IPS DF 19.7 (cell line): ENCODE data around the gene PSMD8.
"Not testable (repeated sequence)": the region's sequence is repeated elsewhere in the genome, so short reads cannot be mapped to it uniquely, and the experiment has no call there.

Experiments
- DNase-seq: peaks from one replicate; pipeline ENCODE4 v3.0.0-alpha.2; 2013; ENCODE audit warnings: low read depth, low spot score

PSMD8 gene

DNA sequence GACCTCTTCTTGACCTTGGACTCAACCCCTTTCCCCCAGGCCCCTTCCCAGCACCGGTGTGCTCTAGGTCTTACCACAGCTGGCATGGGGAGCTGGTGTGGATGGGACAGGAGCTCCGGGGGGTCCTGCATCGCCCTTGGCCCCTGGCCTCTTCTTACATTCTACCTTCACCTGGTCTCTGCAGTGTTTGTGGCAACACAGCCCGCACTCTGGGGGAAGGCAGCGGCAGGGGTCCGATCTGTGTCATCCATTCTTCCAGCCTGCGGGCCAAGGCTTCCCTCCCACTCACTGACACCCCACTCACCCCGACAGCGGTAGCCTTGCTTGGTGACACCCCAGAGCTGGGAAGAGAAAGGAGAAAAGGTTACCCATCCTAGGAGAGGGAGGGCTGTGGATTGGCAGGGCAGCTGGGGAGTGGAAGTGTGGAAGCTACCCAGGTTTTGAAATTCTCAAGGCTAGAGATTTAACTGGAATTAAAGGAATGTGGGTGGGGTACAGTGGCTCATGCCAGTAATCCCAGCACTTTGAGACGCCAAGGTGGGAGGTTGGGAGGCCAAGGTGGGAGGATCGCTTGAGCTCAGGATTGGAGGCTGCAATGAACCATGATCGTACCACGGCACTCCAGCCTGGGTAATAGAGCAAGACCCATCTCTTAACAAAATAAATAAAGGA, 36.8 kb downstream of the PSMD8 start:
- DNase-seq: no peak

DNA sequence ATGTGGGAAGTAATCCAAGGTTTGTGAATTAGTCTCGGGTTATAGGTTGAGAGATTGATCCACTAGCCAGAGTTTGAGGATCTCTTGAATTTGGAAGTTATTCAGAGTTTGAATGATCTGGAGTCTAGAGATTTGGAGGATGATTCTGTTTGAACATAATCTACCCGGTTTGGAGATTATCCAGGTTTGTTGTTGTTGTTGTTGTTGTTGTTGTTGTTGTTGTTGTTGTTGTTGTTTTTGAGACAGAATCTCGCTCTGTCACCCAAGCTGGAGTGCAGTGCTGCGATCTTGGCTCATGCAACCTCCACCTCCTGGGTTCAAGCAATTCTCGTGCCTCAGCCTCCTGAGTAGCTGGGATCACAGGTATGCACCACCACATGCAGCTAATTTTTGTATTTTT, 37.5 kb downstream of the PSMD8 start:
- DNase-seq: not testable (repeated sequence)

DNA sequence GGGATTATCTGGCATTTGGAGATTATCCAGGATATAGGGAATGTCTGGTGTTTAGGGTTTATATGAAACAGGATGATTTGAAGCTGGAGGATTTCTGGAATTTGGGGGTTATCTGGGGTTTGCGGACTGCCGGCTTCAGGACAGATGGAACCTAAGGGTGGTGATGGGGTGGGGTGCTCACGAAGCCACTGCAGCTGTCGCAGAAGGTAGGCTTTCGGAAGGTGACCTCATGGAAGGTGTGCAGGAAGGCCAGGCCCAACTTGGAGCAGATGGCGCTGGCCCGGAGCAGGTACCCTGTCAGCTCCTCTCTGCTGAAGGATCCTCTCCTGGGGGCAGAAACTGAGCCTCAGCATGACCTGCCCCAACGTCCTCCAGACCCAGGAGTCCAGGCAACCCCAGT, 38.1 kb downstream of the PSMD8 start:
- no peak for DNase-seq

DNA sequence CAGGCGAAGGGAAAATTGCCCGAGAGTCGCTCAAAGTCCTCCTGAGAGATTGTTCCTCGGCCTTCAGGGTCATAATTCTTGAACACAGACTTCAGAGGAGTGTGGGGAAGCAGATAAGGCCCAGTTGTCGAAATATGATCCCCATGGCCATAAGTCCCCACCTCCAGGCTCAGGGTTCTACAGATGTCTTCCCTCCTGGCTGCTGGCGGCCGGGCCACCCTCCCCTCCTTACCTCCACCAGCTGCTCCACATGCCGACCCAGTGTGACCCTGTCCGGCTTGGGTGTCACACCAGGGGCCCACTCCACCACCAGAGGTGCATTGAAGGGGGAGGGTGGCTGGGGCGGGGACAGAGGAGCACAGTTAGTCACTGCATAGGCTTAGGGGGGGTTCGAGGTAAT, 38.6 kb downstream of the PSMD8 start:
- no peak for DNase-seq

DNA sequence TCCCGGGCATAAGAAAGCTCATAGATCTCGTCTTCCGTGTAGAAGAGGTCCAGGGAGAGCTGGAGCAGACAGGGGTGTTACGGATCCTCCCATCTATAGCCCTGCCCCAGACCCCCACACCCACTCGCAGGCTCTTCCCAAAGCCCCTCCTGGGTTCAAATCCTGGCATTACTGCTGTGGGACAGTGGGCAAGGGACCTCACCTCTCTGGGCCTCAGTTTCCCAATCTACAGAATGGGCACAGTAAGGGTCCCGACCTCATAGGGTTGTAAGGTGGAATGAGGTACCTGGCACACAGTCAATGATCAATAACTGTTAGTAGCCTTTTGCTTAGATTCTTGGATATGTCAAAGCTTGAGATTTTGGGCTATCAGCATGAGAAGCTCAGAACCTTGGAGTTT, 39.0 kb downstream of the PSMD8 start:
- DNase-seq: no peak

DNA sequence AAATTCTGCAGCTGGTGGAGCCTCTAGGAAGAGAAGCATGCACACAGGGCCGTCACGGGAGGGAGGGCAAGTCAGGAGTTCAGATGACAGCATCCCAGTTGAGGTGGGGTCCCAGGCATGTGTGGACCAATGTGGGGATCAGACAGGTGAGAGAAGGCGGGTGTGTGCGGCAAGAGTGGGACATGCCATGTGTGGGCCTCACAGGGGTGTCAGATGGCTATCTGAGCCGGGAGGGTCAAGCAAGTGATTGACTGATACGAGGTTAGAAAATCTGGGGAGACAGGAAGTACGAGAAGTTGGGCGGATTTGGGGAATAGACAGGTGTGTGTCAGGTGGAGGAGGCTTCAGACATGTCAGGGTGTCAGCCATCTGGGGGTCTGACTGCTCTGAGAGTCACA, 42.8 kb downstream of the PSMD8 start:
- DNase-seq: no peak

DNA sequence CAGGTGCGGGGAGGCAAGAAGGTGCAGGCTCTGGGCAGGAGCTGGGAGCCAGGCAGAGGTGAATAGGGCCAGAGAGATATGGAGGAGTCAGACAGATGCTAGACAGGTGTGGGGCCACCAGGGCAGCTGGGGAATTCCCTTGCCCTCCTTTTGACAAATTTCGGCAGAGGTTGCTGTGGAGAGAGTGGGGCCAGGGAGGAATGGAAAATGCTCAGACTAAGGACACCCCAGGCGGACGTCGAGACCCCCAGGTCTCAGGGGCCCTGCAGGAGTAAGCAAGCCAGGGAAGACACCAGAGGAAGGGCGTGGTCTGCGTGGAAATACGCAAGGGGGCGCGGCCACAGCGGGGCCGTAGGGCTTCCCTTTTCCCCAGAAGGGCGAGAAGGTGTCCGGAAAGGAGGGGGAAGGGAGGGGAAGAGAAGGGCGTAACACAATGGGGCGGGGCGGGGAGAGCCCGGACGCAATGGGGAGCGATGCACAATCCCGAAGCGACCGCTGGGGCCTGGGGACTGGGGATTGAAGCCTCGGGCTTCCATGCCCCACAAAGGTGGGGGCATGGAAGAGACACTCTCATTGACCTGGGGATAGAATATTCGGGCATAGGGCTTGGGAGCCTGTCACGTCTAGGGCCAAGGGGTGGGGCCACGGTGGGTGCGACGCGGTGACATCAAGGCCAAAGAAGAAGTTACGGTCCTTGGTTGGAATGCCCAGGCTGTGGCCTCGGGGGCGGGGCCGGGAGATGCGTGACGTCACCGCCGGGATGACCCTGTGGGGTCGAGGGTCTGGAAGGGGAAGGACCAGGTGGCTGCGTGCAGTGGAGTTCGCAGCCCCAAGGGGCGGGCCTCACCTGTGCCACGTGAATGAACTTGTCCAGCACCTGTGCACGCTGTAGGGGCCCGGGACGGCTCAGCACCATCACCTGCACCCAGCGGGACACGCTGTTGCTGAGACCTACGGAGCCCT, 43.5 kb downstream of the PSMD8 start:
- DNase-seq: no peak

DNA sequence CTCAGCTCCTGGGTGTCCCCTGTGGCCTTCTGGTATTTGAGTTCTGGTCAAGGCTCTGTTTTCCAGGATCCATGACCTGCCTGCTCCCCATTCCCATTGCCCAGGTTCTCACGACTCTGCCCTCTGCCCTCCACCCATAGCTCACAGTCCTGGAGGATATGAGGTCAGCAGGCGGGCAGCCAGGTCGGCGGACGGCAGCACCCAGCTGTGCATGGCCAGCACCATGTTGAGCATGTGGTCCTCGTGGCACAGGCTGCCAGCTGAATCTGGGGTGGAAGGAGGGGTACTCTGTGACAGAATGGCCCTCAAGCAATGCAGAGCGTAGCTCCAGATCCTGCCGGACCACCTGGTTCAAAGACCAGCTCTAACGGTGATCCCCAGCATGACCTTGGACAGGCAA, 46.6 kb downstream of the PSMD8 start:
- DNase-seq: no peak

DNA sequence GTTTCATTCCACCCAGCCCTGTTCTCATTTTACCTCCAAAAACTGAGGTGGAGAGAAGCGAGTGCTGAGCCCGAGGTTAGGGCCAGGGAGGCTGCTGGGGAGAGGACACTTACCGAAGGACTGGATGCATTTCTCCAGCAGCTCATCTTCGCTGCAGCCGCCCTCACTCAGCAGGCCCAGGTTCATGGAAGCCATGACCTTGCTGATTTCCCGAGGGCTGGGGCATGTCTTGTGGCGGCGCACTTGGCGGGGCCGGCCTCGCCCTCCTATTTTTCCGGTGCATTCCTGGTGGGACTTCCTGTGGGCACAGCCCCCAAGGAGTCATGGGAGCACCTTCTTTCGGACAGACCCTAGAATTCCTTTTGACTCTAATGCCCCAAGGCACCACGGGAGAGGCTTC, 47.5 kb downstream of the PSMD8 start:
- DNase-seq: no peak

DNA sequence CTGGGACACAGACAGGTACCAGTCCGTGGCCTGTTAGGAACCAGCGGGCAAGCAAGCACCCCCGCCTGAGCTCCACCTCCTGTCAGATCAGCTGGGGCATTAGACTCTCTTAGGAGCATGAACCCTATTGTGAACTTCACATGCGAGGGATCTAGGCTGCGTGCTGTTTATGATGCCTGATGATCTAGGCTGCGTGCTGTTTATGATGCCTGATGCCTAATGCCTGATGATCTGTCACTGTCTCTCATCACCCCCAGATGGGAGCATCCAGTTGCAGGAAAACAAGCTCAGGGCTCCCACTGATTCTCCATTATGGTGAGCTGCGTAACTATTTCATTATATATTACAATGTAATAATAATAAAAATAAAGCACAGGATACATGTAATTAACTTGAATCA, 48.1 kb downstream of the PSMD8 start:
- DNase-seq: no peak

DNA sequence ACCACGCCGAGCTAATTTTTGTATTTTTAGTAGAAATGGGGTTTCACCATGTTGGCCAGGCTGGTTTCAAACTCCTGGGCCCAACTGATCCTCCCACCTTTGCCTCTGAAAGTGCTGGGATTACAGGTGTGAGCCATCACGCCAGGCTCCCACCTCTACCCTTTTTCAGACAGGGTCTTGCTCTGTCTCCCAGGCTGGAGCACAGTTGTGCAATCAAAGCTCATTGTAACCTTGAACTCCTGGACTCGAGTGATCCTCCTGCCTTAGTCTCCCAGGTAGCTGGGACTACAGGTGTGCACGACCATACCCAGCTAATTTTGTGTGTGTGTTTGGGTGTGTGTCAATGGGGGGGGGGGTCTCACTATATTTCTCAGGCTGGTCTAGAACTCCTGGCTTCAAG, 49.9 kb downstream of the PSMD8 start:
- no peak for DNase-seq

DNA sequence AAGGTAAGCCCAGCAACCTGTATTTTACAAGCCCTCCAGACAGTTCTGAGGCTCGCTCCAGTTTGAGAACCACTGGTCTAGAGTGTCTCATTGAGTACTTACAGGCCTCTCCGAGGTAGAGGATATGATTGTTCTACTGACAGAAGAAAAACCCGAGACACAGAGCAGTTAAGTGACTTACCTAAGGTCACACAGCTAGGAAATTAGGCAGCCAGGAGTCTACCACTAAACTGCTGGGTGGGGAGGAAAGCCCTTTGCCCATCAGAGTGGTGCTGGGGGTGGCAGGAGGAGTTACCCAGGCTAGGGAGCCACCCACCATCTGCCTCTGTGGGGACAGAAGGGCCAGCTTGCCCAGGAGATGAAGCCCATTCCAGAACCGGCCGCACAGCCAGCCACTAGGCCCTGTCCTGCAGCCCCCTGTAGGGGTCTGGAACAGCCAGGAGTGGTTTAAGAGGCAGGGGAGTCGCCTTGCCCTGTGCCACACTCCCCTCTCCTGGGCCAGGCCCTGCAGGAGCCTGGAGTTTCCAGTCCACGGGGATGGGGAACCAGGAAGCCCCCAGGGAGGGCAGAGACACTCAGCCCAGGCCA, 50.9 kb downstream of the PSMD8 start:
- no peak for DNase-seq

DNA sequence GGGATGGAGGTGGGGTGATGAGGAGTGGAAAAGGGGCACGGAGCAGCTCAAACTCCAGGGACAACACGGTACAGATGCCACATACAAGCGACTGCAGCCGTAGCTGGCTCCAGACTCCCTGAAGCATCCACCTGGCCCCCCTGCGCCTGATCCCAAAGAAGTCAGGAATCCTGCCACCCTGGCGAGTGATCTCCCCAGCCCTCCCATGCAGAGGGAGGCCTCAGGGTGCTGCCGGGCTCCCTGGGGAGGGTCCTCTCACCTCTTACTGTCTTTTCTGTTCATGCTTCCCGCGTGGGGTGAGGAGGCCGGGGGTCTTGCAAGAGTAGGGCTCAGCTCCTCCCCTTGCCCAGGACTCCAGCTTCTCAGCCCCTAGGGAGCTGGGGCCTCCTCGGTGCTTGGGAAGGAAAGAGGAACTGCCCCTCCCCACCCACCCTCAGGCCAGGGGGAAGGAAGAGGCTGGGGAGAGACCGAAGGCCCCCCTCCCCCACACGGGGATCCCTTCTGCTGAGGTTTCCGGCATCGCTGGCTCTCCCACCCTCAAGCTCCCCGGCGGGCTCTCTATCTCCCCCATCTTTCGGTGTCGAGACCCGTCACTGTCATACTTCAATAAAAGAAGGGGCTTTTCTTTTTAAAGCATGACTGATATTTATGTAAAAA, 51.6 kb downstream of the PSMD8 start, which contains the start of gene RASGRP4:
Gene RASGRP4 (minus strand): TSS at position 410 of the 657 bp plus-strand sequence. CDS start 128 bp downstream, at position 282.
- DNase-seq: no peak

DNA sequence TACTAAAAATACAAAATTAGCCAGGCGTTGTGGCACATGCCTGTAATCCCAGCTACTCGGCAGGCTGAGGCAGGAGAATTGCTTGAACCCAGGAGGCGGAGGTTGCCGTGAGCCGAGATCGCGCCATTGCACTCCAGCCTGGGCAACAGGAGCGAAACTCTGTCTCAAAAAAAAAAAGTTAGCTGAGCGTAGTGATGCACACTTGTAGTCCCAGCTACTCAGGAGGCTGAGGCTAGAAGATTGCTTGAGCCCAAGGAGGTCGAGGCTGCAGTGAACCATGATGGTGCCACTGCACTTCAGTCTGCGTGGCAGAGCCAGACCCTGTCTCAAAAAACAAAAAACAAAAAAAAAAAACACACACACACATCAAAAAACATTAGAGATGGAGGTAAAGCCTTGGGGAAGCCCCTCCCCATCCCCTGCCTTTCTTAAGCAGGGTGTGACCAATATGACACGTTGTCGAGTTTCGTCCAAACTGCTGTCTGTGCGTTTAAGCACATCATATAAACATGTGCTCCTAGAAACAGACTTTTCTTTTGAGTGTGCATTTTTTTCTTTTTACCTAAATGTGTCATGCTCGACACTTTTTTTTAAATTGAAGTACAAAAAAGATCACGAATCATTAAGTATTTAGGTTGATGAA, 52.8 kb downstream of the PSMD8 start:
- DNase-seq: not testable (repeated sequence)

DNA sequence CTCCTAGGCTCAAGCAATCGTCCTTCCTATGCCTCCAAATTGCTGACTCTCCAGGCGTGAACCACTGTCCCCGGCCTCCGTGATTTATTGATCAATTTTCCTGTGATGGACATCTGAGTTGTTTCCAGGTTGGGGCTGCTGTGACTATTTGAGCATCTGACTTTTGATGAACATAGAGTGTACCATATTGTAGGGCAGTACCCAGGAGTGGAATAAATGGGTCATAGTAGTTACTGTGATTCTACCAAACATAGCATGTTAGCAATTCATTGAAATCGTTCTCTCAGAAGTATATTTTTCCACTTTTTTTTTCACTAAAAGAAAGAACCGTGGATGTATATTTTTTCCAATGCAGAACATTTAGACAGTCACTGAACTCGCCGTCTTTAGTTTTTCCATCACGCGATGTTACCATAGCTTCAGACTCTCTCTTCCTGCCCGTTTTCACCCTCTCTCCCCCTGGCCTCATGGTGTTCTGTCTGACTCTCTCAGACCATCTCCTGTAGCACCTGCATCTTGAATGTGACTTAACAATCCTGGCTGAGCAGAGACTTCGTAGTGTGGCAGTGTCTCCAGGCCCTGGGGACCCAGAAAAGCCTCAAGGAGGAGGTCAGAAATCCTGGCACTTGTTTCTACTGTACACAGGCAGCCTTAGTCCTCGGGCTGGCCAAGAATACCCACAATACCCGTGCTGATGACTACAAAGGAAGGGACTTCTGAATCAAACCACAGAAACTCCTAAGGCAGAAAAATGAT, 54.9 kb downstream of the PSMD8 start:
- no peak for DNase-seq

DNA sequence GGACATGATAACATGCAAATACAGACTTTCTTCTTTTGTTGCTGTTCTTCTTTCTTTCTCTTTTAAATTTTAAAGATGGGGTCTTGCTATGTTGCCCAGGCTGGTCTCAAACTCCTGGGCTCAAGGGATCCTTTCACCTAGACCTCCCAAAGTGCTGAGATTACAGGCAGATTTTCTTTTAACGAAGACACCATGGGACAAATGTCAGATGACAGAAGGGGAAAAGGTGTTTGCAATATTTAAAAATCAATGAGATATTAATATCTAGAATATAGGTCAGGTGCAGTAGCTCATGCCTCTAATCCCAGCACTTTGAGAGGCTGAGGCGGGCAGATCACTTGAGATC, 55.4 kb downstream of the PSMD8 start:
- DNase-seq: no peak

DNA sequence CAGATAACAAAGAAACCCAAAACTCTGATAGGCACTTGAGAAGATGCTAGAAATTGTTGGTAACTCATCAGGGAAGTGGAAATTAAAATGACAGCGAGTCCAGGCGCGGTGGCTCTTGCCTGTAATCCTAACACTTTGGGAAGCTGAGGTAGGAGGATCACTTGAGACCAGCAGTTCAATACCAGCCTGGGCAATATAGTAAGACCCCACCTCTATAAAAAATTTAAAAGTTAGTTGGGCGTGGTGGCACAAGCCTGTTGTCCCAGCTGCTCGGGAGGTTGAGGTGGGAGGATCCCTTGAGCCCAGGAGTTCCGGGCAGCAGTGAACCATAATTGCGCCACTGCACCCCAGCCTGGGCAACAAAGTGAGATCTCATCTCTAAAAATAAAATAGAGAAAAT, 56.6 kb downstream of the PSMD8 start:
- DNase-seq: no peak

DNA sequence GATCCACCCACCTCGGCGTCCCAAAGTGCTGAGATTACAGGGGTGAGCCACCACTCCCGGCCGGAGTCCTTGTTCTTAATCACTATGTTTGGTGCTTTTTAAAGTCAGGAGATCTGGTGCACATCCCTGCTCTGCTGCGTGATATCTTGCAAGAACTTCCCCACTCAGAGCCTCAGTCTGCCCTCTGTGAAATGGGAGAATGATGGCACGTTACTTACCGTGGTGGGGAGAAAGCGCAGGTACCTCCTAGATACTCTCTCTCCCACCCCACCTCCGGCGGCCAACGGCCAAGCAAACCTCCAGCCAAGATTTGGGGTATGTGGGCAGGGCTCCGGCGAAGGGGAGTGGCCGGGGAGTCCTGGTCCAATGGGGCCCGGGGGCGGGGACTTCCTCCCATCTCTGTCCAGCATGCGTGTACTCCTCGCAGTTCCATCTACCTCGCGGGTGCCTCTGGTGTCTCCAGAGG, 58.9 kb downstream of the PSMD8 start, which contains the start of gene RYR1:
Gene RYR1 (plus strand): TSS at position 424 of the 466 bp plus-strand sequence. CDS start 139 bp downstream, outside the sequence.
- DNase-seq: no peak
